Fibroblast of skin of right quadriceps (primary cell): ENCODE measurements around the gene HIRA.
A peak's percentile ranks its signal among the peaks of the same experiment; 100 is the strongest.
"Not testable (repeated sequence)": the region's sequence is repeated elsewhere in the genome, so short reads cannot be mapped to it uniquely, and the experiment has no call there.

Experiments used
- DNase-seq: peaks from one replicate; pipeline ENCODE4 v3.0.0-alpha.2; 2013

The HIRA gene

DNA sequence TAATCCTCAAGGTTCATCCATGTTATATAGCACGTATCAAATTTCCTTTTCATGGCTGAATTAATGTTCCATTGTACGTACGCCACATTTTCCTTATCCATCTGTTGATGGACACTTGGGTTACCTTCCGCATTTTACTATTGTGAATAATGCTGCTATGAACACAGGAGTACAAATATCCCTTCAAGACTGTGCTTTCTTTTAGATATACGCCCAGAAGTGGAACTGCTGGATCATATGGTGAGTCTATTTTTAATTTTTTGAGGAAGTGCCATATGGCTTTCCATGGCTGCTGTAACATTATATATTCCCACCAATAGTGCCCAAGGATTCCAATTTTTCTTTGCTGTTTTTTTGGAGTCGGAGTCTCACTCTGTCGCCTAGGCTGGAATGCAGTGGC lies 6.8 kb upstream of the HIRA start:
- no peak for DNase-seq

DNA sequence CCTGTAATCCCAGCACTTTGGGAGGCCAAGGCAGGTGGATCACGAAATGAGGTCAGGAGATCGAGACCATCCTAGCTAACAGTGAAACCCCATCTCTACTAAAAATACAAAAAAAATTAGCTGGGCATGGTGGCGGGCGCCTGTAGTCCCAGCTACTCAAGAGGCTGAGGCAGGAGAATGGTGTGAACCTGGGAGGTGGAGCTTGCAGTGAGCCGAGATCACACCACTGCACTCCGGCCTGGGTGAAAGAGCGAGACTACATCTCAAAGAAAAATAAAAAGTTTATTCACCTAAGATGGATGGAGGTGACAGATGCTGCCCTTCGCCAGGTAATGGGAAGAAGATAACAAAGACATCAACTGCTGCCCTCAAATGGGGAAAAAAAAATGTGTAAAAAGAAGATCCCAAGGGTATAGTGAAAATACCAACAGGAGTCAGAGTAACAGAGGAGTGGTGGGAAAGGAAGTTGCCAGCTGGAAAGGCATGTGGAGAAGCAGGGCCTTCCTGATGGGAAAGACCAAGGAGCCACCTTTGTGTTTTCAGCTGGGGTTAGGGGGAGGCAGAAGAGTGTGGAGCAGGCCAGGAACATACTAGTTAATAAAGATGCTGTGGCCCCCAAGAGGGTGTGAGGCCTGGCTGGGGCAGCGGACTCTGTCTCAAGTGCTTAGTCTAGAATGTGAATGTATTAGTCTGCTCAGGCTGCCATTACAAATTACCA lies 5.1 kb upstream of the HIRA start:
- DNase-seq = not testable (repeated sequence)

DNA sequence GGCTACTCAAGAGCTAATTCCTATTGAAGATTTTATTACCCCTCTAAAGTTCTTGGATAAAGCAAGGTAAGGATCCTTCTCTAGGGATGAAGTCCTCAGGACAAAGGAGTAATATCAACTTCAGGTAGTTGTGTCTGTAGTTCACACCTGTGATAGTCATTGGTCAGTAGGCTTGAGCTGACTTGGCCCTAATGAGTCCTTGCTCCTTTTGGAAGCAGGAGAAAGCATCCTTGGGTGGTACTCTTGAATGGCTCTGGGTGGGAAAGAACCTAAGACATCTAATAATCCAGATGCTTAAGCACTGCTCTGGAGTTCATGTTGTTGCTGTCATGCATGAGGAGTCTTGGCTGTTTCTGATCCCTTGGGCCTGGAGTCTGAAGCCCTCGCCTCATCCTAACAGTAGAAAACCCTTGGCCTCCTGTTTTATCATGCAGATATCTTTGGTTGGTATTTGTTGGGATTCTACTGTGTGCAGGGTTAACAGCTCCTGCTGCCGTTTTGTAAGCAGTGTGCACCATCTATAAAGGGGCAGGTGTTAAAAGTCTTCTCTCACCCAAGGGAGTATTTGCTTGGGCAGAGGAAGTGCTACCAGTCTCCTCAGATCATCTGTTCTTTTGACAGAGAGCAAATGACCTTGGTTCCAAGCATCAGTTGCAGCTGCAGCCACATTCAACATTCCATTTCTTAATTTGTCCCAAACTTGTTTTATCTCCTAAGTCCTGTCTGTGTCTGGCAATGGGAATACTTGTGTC lies 3.5 kb upstream of the HIRA start:
- no peak for DNase-seq

DNA sequence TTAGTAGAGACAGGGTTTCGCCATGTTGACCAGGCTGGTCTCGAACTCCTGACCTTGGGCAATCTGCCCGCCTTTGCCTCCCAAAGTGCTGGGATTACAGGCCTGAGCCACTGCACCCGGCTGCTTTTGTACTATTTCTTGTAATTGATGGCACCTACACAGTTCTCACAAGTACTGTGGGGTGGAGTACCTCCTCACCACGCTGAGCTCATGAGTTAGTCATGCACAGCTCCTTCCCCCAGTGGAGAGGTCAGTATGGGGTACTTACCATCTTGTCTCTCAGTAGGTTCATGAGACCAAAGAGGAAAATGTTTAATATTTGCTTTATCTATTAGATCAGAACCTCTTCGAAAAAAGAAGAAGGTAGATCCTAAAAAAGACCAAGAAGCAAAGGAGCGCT lies 2.9 kb upstream of the HIRA start:
- no peak for DNase-seq

DNA sequence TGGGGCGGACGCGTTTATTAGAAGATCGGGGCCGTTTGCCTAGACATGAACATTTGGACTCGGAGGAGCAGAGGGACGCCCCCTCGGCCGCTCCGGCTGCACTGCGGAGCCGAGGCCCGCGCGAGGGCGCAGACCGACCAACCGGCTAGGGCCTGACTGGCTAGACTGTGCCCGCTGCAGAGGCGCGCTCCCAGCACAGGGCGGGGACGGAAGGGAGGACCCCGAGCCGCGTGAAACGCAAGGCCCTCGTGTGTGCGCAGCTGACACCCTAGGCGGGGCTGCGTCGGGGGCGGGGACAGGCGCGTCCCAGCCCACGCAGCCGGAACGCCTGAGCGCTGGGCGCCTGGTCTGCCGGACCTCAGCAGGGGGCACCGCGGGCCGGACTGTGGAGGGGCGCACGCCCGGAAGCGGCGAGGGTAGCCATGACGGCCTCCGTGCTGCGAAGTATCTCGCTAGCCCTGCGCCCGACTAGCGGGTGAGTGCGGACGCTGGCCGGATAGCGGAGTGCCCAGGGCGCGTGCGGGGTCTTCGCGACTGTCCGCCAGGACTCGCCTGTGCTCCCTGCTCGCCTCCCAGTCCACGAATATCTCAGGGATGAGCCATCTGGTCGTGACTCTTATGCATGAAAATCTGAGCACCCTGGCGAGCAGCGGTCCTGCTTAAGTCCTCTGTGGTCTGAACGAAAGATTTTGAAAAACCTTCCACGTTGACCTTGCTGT lies 759 bp upstream of the HIRA start, which contains the start of gene MRPL40:
MRPL40 (plus strand) TSS at position 413 of the 719 bp plus-strand sequence; CDS start at position 423, 10 bp downstream.
- DNase-seq = peak; percentile 93

DNA sequence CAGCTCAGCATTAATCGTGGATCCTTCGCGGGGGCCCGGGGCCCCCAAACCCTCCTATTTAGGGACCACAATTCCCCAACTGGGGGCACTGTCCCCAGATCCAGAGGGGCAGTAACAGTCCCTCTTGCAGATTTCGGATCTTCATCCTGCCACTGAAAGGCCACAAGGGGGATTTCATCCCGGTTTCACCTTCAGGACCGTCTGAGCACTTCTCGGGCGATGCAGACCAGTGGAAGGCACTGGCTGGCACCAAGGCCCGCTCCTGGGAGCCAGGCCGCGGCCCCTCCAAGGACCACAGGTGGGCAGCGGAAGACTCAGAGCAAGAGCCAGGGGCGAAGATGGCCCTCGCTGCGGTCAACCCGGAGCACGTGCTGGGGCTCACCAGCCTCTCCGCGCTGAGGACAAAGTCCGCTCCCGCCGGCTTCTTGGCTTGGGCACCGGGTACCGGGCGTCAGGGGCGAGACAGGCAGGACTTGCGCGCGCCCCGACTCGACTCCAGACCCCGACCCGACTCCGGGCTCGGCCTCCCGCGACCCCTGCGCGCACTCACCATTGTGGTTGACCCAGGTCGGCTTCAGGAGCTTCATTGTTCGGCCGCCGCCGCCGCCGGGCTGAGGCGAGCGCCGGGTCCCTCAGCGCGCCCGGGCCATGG lies 517 bp downstream of the HIRA start:
- peak; percentile 24 for DNase-seq

DNA sequence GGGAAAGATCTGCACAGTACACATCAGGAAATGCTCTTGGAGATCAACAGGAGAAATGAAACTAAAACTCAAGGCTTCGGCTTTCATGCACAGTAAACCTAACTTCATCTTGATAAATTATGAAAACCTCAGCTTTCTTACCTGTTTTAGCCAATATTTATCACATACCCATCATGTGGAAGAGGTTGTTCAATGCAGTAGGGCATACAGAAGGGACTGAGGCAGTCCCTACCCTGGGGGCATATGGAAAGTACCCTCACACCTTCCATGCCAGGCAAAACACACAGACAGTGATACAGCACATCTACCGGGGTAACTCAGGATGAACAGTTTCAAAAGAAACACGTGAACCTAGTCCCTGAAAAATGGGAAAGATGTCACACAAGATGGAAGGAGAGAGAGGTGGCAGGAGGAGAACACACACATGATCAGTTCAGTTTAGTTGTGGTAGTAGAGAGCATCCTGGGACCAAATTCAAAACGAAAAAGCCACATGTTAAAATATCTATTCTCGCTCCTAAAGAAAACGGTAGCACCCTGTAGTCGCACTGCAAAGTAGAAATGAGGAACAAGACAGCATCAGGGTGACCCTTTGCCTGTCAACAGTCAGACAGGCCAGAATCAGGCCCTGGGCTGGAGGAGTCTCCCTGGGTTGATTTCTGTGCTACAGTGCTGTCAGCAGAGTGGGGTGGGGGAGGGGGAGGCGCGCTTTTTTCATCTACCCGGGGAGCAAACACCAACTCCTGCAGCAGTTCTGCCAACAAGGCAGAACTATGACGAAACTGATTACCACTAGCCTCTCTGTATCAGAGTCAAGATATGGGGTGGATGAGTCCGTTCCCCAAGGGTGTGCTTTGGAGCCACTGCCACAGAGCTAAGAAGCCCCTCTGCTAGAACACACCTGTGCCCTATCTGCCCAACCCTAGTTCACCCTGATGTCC lies 1.3 kb downstream of the HIRA start:
- peak; percentile 73 for DNase-seq

DNA sequence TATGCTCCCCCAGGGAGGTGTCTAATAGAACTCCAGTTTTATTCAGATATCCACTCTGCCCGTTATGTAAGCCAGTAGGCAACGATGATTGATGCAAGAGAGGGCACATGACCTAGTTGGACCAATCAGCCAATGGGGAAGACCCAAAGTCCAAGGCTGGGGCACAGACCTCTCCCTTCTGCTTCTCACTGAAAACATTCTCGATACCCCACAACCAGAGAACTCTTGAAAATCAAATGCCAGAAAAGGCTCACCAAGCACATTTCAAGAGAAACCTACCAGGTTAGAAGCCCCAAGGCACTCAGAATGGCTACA lies 7.4 kb downstream of the HIRA start:
- DNase-seq = no peak

DNA sequence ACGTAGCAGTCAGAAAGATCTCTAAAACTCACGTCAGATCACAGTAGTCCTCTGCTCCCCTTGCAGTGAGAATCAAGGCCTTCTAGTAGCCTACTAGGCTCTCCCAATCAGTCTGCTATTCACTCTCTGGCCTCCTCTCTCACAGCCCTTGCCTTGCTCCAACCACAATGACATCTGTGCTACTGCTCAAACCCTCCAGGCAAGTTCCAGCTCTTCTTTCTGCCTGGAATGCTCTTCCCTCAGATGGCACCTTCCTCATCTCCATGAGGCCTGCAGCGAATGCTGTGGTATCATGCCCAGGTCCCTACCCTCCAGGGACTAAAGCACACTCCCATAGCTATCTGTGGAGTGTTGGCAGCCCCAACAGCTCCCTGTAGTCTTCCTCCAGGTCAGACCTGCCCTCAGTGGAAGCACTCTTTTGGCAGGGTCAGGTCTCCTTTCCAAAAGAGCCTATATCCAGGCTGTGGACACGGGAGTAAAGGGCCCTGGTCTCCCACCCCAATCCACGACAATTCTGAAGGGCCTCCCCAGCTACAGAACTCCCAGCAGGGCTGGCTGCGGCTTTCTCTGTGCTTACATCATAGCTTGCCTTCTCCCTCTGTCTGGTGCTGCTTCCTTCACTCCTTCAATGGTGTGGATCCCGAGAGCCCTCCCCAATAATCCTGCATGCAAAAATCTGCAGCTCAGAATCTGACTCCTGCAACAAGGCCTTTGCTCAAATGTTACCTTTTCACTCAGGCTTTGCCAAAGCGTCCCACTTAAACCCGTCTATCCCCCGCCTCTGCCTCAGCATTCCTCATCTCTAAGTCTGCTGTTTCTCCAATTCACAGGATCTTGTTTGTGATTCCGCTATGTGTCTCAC lies 8.9 kb downstream of the HIRA start:
- no peak for DNase-seq

DNA sequence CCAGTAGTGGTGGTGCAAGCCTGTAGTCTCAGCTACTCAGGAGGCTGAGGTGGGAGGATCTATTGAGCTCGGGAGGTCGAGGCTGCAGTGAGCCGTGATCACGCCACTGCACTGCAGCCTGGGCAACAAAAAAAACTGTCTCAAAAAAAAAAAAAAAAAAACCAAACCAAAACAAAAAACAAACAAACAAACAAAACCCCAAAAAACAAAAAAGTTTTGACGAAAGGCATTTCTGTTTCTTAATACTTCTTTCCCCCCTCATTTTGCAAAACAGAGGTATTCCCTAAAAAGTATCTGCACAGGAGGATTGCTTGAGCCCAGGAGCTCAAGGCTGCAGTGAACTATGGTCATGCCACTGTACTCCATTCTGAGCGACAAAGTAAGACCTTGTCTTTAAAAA lies 11.2 kb downstream of the HIRA start:
- DNase-seq = no peak

DNA sequence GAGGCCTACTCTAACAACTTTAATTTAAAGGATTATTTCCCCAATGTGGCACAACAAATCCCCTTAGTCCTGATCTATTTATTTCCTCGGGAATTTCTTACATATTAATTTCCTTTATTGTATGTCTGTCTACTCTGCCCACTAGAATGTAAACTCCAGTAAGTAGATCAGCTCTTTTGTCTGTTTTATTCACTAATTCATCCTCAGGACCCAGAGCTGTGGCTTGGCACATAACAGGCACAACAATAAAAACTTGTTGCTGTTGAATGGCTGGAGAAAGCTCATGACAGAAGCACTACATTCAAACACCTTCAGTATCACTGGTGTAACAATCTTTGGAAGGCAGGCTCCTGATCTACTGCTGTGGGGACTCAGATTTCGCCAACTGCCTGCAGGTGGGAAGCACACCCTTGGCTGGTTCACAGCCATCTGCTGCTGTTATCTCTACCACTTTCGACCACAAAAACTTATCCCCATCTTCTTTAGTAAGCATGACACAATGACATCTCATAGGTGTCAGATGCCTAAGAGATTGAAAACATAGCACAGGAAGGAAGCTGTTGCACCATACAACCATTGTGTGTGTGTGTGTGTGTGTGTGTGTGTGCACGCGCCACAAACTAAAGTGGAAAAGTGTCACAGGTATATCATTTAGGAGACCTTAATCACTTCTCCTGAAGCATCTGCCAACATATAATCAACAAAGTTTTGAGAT lies 11.9 kb downstream of the HIRA start:
- DNase-seq = no peak

DNA sequence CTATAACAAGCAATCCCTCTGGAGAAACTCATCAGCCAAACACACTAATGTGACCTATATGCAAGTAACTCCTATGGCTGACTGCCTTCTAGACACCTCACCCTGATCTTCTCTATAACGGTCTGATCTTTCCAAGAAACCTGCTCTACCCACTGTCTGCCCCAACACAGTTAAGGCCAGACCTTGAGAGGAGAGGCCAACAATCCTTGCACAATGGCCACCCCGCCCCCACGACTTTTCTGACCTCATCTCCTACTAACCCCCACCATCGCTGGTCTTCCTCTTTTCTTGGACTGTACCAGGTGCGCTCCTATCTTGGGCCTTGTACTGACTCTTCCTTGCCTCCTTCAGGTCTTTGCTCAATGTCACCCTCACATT lies 12.5 kb downstream of the HIRA start:
- DNase-seq = no peak

DNA sequence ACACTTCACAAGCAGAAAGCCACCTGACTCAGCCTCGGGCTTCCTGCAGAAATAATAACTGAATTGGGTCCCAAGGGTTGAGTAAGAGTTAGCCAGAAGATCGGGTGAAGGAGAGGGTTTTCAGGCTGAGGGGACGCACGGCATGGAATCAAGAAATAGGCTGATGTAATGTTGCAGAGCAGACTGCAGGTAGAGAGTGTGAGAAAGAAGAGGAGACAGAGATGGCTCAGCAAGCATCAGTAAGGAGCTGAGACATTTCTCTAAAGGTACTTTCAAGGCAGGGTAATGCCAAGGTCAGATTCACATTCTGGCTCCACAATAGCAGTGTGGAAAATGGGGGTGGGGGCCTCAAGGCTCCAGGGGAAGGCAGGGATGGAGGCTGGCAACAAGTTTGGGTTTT lies 18.6 kb downstream of the HIRA start:
- no peak for DNase-seq

DNA sequence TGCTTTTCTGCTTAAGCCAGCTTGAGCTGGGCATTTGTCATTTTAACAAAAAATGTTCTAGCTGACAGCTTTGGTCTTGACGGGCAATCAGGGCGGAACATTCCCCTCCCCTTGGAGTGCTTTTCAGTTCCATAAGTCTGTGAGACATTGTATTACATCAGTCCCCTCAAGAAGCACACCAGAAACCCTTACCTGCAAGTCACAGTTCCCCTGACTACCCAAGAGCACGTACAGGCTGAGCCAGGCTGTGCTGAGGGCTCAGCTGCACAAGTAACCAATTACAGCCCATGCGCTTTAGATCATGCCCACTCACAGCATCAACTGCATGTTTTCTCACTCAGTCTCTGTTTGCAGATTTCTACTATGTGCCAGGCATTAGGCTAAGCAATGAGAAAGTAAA lies 19.1 kb downstream of the HIRA start:
- no peak for DNase-seq

DNA sequence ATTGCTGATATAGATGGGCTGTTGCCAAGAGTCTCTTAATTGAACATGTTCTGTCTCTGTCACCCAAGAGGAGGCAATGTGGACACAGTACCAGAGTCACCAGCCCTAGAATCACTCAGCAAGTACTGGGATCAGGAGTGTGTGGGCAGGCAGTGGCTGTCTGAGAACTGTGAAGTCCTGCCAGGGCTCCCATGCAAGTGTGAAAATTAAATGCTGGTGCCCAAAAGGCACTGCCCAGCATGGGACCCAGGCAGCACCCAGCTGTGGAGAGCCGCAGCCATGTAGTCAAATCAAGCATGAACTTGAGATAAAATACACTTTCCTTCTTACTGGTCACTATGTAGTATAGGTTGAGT lies 19.9 kb downstream of the HIRA start:
- no peak for DNase-seq

DNA sequence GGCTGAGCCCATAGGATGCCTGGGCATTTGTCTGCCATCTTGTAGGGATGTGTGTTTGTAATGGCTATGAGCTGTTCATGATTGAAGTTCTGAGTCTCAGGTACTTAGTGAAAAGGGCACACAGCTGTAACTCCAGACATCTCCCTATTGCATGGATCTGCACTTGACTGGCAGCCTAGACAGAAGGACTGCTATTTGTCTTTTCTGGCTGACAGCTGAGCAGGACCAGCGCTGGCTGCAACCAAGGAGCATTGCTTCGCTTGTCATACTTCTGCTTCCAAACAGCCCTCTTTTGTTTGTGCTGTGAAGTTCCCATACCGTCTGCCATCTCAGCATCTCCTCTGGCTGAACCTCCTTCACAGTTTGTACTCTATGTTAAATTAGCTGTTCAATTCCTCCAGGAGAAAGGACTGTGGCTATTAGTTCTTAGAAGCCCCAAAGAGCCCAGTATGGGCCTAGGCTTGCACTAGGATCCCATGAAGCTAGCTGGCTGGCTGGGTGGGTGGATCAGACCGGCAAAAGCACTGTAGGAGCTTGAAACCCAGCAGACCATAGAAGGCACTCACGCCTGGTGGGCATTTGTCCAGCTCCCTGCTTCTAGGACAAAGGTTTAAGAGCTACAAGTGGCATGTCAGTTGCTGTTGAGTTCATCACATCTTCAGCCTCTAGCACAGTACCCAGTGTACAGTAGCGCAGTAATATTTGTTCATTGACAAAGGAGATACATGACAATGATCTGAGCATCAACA lies 20.4 kb downstream of the HIRA start:
- no peak for DNase-seq

DNA sequence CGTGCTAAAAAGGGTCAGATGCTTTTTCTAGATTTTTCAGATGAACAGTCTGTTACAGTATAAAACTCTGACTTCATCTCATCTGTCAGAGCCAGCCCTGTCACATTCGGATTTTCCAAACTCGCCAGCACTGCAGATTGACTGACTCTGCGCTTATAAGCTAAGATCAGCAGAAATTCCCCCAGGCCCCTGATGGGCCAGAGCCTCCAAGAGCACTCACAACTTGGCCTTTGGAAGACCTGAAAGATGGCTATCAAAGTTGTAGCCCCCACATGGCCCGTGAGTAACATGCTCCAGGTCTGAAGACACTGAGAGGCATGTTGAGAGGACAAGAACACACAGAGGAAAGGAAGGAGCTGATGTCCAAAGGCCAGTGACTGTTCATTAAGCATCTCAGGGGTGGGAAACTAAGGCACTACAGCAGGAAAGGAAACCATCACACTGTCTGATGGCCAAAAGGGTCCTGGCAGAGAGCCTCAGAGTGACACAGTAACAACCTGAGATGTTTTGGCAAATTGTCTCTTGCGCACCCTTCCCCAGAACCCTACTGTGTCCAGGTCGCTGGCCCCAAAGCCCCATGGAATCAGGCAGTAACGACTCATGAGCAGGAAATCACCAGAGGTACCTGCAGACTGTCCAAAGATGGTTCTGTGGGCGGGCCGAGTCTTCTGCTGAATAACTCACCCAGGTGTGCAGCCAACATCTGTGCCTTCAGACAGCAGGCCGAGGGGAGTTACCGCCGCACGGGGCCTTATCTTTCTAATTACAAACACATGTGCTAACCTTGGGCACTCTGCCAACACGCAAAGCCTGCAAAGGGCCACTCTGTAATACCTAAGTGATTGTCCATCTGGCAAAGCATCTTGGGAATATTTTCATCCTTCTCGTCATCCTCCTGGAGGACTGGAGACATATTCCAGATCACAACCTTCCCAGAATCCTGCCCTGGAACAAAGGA lies 23.6 kb downstream of the HIRA start:
- peak; percentile 56 for DNase-seq

DNA sequence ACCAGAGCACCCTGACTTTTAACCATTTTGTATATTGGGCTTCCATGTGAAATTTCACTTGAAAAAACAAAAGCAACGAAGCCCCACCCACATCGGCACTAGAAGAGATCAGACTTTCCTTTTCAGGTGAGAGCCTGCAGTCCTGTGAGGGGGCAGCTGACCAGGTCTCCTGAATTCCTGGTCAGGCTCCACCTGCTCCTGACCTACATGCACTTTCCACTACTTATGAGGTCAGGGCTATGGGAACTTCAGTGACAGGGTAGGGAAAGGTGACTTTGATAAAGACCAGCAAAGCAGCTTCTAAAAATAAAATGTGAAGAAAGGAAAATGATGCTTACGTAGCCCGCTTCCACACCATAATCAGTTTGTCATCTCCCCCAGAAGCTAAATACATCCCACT lies 24.7 kb downstream of the HIRA start:
- DNase-seq = no peak

DNA sequence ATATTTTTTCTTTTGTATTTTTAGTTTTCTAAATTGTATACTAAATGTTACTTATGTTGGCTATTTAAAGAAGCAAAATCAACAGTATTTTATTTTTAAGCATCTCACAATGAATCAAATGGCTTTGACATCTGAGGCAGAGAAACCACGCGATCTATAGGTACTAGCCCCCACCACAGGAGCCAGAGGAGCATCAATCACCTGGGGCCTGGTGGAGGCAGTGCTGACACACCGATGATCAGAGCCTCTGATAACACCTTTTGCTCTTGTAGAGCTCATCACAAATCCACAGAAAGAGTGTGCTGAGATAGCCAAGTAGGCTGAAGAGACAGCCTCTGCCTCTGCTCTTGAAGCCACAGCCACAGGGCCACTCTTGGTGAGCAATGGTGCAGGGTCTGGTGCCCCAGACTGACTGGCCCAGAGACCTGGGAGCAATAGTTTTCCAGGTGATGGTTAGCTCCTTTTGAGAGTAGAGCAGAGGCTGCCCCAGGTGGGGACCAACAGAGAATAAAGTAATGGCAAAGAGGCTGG lies 25.2 kb downstream of the HIRA start:
- no peak for DNase-seq
